ENCODE results near the gene LTB.

Gene LTB

GRCh38 chr6:31624070-31624469 lies 41.8 kb upstream of the LTB start:
- H3K27ac ChIP-seq: peak overlapping the region; percentile 95
- no peak for TF ChIP-seq CTCF (conservative IDR thresholded peaks at IDR 0.05)

DNA sequence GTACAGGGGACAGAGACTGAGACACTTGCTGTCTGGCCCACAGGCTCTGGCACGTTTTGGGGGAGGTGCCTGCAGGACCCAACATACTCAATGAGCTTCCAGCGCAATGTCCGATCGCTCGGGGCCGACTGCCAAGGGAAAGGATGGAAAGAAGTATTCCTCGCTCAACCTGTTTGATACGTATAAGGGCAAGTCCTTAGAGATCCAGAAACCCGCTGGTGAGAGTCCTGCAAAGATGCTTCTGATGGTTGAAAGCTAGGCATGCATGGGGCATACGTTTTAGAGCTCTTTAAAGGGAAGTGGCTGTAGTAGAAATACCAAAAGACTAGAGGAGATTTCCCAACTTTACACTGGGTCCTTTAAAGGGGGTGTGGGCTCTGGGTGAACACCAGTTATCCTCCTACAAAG lies 40.5 kb upstream of the LTB start:
- peak overlapping the region; percentile 95 for H3K27ac ChIP-seq
- TF ChIP-seq CTCF (conservative IDR thresholded peaks at IDR 0.05): no peak

GRCh38 chr6:31621991-31622390 lies 39.8 kb upstream of the LTB start:
- H3K27ac ChIP-seq: peak overlapping the region; percentile 95
- no peak for TF ChIP-seq CTCF (conservative IDR thresholded peaks at IDR 0.05)

DNA sequence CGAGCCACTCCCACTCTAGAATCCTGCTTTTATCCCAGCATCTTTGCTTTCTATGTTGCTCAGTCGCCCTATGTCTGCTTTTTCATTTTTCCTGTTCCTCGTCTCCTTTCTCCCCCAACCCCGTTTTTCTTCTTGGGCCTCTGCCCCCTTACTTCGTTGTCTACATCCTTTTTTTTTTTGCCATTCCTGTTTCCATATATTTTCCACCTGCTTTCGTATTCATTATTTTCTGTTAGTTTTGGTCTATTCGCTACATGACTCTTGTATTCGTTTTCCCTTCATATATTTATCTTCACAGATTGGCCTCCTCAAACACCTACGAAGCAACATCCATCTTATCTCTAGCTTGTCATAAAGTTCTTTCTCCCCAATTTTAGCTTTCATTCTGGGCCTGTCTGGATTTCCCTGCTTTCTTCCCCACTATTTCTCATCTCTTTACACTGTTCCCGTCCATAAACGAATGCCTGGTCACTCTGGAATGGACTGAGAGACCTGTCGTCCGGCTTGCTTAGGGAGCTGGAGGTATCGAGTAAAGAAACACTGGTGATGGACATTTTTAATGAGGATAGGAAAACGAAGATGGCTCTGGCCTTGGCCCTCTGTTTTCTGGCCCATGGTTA lies 39.2 kb upstream of the LTB start:
- peak overlapping the region; percentile 95 for H3K27ac ChIP-seq
- no peak for TF ChIP-seq CTCF (conservative IDR thresholded peaks at IDR 0.05)

DNA sequence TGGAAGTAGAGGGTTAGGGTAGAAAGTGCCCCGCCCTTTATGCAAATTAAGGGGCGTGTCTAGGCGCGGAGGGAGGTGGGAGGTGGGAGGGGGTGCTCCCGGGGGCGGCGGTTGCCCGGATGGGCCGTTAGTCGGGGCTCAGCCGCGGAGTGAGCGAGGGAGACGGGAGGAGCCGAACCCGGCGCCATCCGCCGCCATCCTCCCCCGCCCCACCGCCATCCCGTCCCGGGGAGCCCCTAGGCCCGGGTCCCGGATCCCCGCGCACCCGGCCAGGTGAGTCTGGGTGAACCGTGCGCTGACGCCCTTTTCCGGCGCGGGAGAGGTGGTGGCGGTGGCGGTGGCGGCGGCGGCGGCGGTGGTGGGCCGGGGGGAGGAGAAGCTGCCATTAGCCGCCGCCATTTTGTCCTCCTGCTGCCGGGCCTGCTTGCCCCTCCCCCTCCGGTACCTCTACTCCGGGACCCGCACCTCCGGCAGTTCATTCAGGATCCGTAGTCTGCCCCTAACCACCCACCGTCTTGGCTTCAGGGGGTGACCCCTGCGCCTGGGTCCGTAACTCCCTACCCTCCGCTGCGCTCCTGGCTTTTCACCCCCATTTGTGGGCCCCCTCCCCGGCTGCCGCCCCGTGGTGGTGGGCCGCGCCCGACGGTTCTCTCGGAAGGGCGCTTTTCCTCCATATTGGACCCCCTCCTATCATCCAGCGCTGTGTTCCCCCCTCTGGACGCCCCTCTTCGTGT lies 38.5 kb upstream of the LTB start, which contains the start of gene PRRC2A:
PRRC2A (plus strand) TSS at position 130 of the 734 bp plus-strand sequence. CDS start 2,075 bp downstream, outside the sequence.
- peak within 1 kb of the TSS; percentile 95 for H3K27ac ChIP-seq
- TF ChIP-seq CTCF (conservative IDR thresholded peaks at IDR 0.05): no peak

- no peak for TF ChIP-seq CTCF (conservative IDR thresholded peaks at IDR 0.05)
Measured at GRCh38 chr6:31619805-31620585, 37.8 kb upstream of the LTB start.

DNA sequence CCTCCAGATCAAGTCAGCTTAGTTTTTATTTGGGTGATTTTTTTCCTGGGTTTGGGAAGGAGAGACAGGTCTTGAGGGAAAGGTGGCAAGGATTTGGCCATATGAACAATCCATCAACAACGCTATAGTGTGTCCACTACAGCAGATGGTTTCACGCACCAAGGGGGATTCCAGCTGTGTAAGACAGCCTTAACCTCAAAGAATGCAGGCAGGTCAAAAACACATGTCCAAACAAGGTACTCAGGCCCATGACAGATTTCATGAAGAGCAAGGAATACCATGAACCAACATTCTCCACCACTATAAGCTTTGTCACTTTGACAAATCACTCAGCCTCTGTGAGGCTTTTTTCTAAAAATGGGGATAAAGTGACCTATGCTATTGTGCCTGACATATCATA lies 34.8 kb upstream of the LTB start:
- no peak overlapping the region for H3K27ac ChIP-seq
- TF ChIP-seq CTCF (conservative IDR thresholded peaks at IDR 0.05): no peak

More at GRCh38 chr6:31619805-31620585, 37.8 kb upstream of the LTB start:
- peak overlapping the region; percentile 95 for H3K27ac ChIP-seq
